ENCODE data around the gene AMT. TPM values are rescaled to one million over a fixed set of nuclear protein-coding genes. Genes with fewer than 3 reads are reported as not detected.
"Not testable (repeated sequence)": the region's sequence is repeated elsewhere in the genome, so short reads cannot be mapped to it uniquely, and the experiment has no call there.

AMT gene
- total RNA-seq, 2 experiments from 2014 or later = 10.0 to 10.3 TPM

- POLR2A ChIA-PET = no interaction called here
- Mint-ChIP-seq H3K27ac (no peak overlapping the region), H3K36me3 (peaks cover 43% of the 10 kb centered on the region), H3K4me3 (no peak overlapping the region), H3K27me3 (no peaks in the 10 kb centered on the region), H3K4me1 (peaks cover 38% of the 10 kb centered on the region), H3K9me3 (no peaks in the 10 kb centered on the region)
- no peak for ATAC-seq (ENCODE audit: low read depth)
- no peak for DNase-seq
Measured at GRCh38 chr3:49399461-49399860, 22.8 kb downstream of the AMT start.

- Mint-ChIP-seq H3K9me3 (no peaks in the 10 kb centered on the region), H3K36me3 (peaks cover 48% of the 10 kb centered on the region), H3K4me3 (no peak overlapping the region), H3K4me1 (peaks cover 45% of the 10 kb centered on the region), H3K27me3 (no peaks in the 10 kb centered on the region), H3K27ac (peak overlapping the region; percentile 45)
- ATAC-seq (ENCODE audit: low read depth) (no peak), DNase-seq (no peak)
- POLR2A ChIA-PET = no interaction called here
Measured at GRCh38 chr3:49397470-49397869, 24.8 kb downstream of the AMT start.

- H3K27me3 Mint-ChIP-seq; H3K4me3 Mint-ChIP-seq; ATAC-seq (ENCODE audit: low read depth); POLR2A ChIA-PET; DNase-seq; H3K9me3 Mint-ChIP-seq; H3K27ac Mint-ChIP-seq: not testable (repeated sequence)
- peaks cover 28% of the 10 kb centered on the region for H3K4me1 Mint-ChIP-seq
- peaks cover 33% of the 10 kb centered on the region for H3K36me3 Mint-ChIP-seq
Measured at GRCh38 chr3:49391310-49391709, 31.0 kb downstream of the AMT start.

GRCh38 chr3:49389297-49389696, 33.0 kb downstream of the AMT start:
- Mint-ChIP-seq H3K4me1 (peaks cover 19% of the 10 kb centered on the region), H3K9me3 (no peaks in the 10 kb centered on the region), H3K36me3 (peaks cover 22% of the 10 kb centered on the region), H3K27me3 (no peaks in the 10 kb centered on the region), H3K27ac (no peak overlapping the region), H3K4me3 (no peak overlapping the region)
- DNase-seq = no peak
- POLR2A ChIA-PET = no interaction called here
- ATAC-seq (ENCODE audit: low read depth) = no peak

GRCh38 chr3:49388289-49388820, 33.9 kb downstream of the AMT start:
- no peaks in the 10 kb centered on the region for H3K27me3 Mint-ChIP-seq
- peaks cover 26% of the 10 kb centered on the region for H3K36me3 Mint-ChIP-seq
- DNase-seq (no peak), ATAC-seq (ENCODE audit: low read depth) (no peak)
- no peaks in the 10 kb centered on the region for H3K9me3 Mint-ChIP-seq
- peaks cover 19% of the 10 kb centered on the region for H3K4me1 Mint-ChIP-seq
- POLR2A ChIA-PET = no interaction called here
- no peak overlapping the region for H3K27ac Mint-ChIP-seq
- H3K4me3 Mint-ChIP-seq = no peak overlapping the region

GRCh38 chr3:49387721-49388120, 34.6 kb downstream of the AMT start:
- peaks cover 15% of the 10 kb centered on the region for H3K4me1 Mint-ChIP-seq
- POLR2A ChIA-PET = no interaction called here
- ATAC-seq (ENCODE audit: low read depth) (no peak), DNase-seq (no peak)
- no peak overlapping the region for H3K27ac Mint-ChIP-seq
- H3K9me3 Mint-ChIP-seq = no peaks in the 10 kb centered on the region
- no peak overlapping the region for H3K4me3 Mint-ChIP-seq
- peaks cover 28% of the 10 kb centered on the region for H3K36me3 Mint-ChIP-seq
- no peaks in the 10 kb centered on the region for H3K27me3 Mint-ChIP-seq

GRCh38 chr3:49386056-49386756, 36.1 kb downstream of the AMT start:
- H3K36me3 Mint-ChIP-seq = peaks cover 26% of the 10 kb centered on the region
- H3K27me3 Mint-ChIP-seq = no peaks in the 10 kb centered on the region
- H3K27ac Mint-ChIP-seq = no peak overlapping the region
- ATAC-seq (ENCODE audit: low read depth) (no peak), DNase-seq (no peak)
- POLR2A ChIA-PET = no interaction called here
- no peaks in the 10 kb centered on the region for H3K9me3 Mint-ChIP-seq
- H3K4me3 Mint-ChIP-seq = no peak overlapping the region
- peaks cover 13% of the 10 kb centered on the region for H3K4me1 Mint-ChIP-seq

GRCh38 chr3:49385617-49386016, 36.7 kb downstream of the AMT start:
- no peak overlapping the region for H3K27ac Mint-ChIP-seq

GRCh38 chr3:49383387-49383786, 38.9 kb downstream of the AMT start:
- H3K4me1 Mint-ChIP-seq = peaks cover 11% of the 10 kb centered on the region
- DNase-seq (no peak), ATAC-seq (ENCODE audit: low read depth) (no peak)
- peaks cover 2% of the 10 kb centered on the region for H3K9me3 Mint-ChIP-seq
- H3K27ac Mint-ChIP-seq = no peak overlapping the region
- POLR2A ChIA-PET = no interaction called here
- peaks cover 34% of the 10 kb centered on the region for H3K36me3 Mint-ChIP-seq
- no peaks in the 10 kb centered on the region for H3K27me3 Mint-ChIP-seq
- H3K4me3 Mint-ChIP-seq = no peak overlapping the region

More at GRCh38 chr3:49385617-49386016, 36.7 kb downstream of the AMT start:
- ATAC-seq (ENCODE audit: low read depth) (no peak), DNase-seq (no peak)
- no peaks in the 10 kb centered on the region for H3K27me3 Mint-ChIP-seq
- peaks cover 26% of the 10 kb centered on the region for H3K36me3 Mint-ChIP-seq
- peaks cover 13% of the 10 kb centered on the region for H3K4me1 Mint-ChIP-seq
- POLR2A ChIA-PET = no interaction called here
- no peak overlapping the region for H3K4me3 Mint-ChIP-seq
- H3K9me3 Mint-ChIP-seq = no peaks in the 10 kb centered on the region

- DNase-seq = no peak
- H3K9me3 Mint-ChIP-seq = peaks cover 4% of the 10 kb centered on the region
- ATAC-seq (ENCODE audit: low read depth) = no peak
- peaks cover 17% of the 10 kb centered on the region for H3K4me1 Mint-ChIP-seq
- H3K4me3 Mint-ChIP-seq = no peak overlapping the region
- POLR2A ChIA-PET = interaction anchor here (0.6 to 1.3 kb wide), 4 partner anchors 19 to 51 kb away, joined by 3 to 6 read pairs (median 4); partner anchors contain the start of genes NICN1, RHOA and TCTA
- H3K27ac Mint-ChIP-seq = peak overlapping the region; percentile 55
- H3K27me3 Mint-ChIP-seq = no peaks in the 10 kb centered on the region
- H3K36me3 Mint-ChIP-seq = peaks cover 44% of the 10 kb centered on the region
Measured at GRCh38 chr3:49378249-49378895, 43.9 kb downstream of the AMT start.

- no peaks in the 10 kb centered on the region for H3K27me3 Mint-ChIP-seq
- peak overlapping the region; percentile 18 for H3K4me3 Mint-ChIP-seq
- H3K27ac Mint-ChIP-seq = peak overlapping the region; percentile 75
- DNase-seq = peak; percentile 35
- H3K36me3 Mint-ChIP-seq = peaks cover 45% of the 10 kb centered on the region
- H3K4me1 Mint-ChIP-seq = peaks cover 17% of the 10 kb centered on the region
- H3K9me3 Mint-ChIP-seq = peaks cover 4% of the 10 kb centered on the region
- POLR2A ChIA-PET = interaction anchor here (0.6 to 1.3 kb wide), 5 partner anchors 18 to 52 kb away, joined by 3 to 6 read pairs (median 3); partner anchors contain the start of genes NICN1, RHOA, TCTA and USP4
- ATAC-seq (ENCODE audit: low read depth) = peak; percentile 85
Measured at GRCh38 chr3:49377483-49377882, 44.8 kb downstream of the AMT start.

- Mint-ChIP-seq H3K4me3 (no peak overlapping the region), H3K36me3 (peaks cover 49% of the 10 kb centered on the region), H3K4me1 (peaks cover 15% of the 10 kb centered on the region), H3K27me3 (no peaks in the 10 kb centered on the region), H3K9me3 (no peaks in the 10 kb centered on the region), H3K27ac (no peak overlapping the region)
- POLR2A ChIA-PET = no interaction called here
- ATAC-seq (ENCODE audit: low read depth) = no peak
- no peak for DNase-seq
Measured at GRCh38 chr3:49371946-49372345, 50.3 kb downstream of the AMT start.

GRCh38 chr3:49370585-49371290, 51.5 kb downstream of the AMT start:
- ATAC-seq (ENCODE audit: low read depth) (no peak), DNase-seq (no peak)
- Mint-ChIP-seq H3K4me1 (peaks cover 16% of the 10 kb centered on the region), H3K27me3 (no peaks in the 10 kb centered on the region), H3K4me3 (no peak overlapping the region), H3K9me3 (no peaks in the 10 kb centered on the region), H3K27ac (no peak overlapping the region), H3K36me3 (peaks cover 53% of the 10 kb centered on the region)
- POLR2A ChIA-PET = interaction anchor here (0.7 kb wide), 1 partner anchor 50 kb away, joined by 4 read pairs; no protein-coding TSS in a partner anchor
